Neural progenitor cell (in vitro differentiated cells): ENCODE data around the gene NOLC1.

Experiments
- CTCF ChIP-seq: fragments of 200-600 bp; sonication (generic); IDR thresholded peaks from 2 replicates; pipeline ENCODE4 v1.5.1; 2017; ENCODE audit warnings: antibody characterized with exemption, mild to moderate bottlenecking
- EZH2phosphoT487 ChIP-seq: fragments of 200-600 bp; sonication (generic); IDR thresholded peaks from 2 replicates; pipeline ENCODE4 v1.6.1; 2017; ENCODE audit warnings: antibody characterized with exemption

GRCh38 chr10:102147561-102147960 is 4.6 kb upstream of the NOLC1 start:
- TF ChIP-seq CTCF (no peak), EZH2phosphoT487 (no peak)
